GM19467 (cell line): Measurements from ENCODE around the gene TPI1.
A peak's percentile ranks its signal among the peaks of the same experiment; 100 is the strongest.

ENCODE experiments used
- ATAC-seq: cut with Tn5 transposase; IDR thresholded peaks from one replicate; pipeline ENCODE4 v1.9.1; 2021; ENCODE audit warnings: mild to moderate bottlenecking, moderate library complexity; ENCODE audit not compliant: unreplicated experiment

Gene TPI1

GRCh38 chr12:6867413-6868210, at the start of gene TPI1:
TPI1 (plus strand) TSS chr12:6867531; CDS start chr12:6867567, 36 bp downstream.
- ATAC-seq, result peak; percentile 46

- no peak for ATAC-seq
Measured at GRCh38 chr12:6817662-6818157, 49.6 kb upstream of the TPI1 start.

GRCh38 chr12:6818222-6818621, 49.1 kb upstream of the TPI1 start:
- no peak for ATAC-seq

GRCh38 chr12:6818645-6819044, 48.7 kb upstream of the TPI1 start:
- ATAC-seq, result no peak

DNA sequence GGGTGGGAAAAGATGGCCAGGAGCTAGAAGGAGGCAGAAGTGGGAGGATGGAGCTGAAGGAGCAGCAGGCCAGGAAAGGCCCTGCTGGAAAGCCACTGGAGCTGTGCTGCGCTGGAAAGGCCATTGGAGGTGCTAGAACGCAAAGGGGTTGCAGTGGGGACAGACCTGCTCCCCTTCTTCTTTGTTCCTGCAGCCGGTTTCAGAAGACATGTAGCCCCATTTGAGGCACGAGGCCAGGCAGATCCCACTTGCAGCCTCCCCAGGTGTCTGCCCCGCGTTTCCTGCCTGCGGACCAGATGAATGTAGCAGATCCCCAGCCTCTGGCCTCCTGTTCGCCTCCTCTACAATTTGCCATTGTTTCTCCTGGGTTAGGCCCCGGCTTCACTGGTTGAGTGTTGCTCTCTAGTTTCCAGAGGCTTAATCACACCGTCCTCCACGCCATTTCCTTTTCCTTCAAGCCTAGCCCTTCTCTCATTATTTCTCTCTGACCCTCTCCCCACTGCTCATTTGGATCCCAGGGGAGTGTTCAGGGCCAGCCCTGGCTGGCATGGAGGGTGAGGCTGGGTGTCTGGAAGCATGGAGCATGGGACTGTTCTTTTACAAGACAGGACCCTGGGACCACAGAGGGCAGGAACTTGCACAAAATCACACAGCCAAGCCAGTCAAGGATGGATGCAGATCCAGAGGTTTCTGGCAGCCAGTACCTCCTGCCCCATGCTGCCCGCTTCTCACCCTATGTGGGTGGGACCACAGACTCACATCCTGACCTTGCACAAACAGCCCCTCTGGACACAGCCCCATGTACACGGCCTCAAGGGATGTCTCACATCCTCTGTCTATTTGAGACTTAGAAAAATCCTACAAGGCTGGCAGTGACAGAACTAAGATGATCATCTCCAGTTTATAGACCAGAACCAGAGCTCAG, 48.0 kb upstream of the TPI1 start:
- ATAC-seq, result no peak

DNA sequence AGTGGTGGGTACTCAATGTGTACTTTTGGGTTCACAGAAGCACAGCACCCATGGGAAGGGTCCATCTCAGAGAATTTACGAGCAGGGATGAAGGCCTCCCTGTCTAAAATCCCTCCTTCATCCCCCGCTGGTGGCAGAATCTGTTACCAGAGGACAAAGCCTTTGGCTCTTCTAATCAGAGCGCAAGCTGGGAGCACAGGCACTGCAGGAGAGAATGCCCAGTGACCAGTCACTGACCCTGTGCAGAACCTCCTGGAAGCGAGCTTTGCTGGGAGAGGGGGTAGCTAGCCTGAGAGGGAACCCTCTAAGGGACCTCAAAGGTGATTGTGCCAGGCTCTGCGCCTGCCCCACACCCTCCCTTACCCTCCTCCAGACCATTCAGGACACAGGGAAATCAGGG, 47.2 kb upstream of the TPI1 start:
- no peak for ATAC-seq

GRCh38 chr12:6821591-6822425, 45.5 kb upstream of the TPI1 start, which contains the start of gene GPR162:
GPR162 (plus strand) TSS chr12:6821821; CDS start chr12:6823899, 2,078 bp downstream.
- ATAC-seq, result no peak

DNA sequence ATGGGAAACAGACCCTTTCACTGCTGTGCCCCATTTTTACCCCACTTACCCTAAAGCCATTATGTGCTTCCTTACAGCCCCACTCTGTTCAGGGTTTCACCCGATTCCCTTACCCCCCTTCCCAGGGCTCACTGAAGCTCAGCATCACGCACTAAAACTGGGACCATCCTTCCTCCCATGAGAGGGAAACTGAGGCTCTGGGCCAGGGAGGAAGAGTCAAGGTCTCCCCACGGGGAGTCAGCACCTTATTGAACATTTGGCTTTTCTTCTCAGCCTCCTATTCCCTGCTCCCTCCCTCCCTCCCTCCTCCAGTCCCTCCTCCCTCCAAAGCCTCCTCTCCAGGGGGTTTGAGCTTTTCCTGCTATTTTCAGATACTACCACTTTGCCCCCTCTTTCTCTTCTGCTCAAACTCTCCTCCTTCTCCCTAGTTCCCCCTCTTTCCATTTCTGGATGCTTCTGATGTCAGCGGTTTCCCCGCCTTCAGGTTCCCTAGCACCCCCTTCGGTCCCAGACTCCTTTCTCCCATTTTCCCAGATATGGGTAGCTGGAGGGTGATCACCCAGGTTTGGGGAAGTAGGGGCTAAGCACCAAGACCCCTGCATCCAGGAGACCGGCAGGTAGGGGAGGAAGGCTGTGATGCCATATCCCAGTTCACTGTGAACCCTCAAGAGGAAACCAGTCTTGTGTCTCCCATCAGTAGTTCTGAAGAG, 44.8 kb upstream of the TPI1 start:
- no peak for ATAC-seq

GRCh38 chr12:6823182-6824084, 43.9 kb upstream of the TPI1 start:
- ATAC-seq, result no peak

- no peak for ATAC-seq
Measured at GRCh38 chr12:6824085-6824775, 43.1 kb upstream of the TPI1 start.

GRCh38 chr12:6824901-6825381, 42.4 kb upstream of the TPI1 start:
- ATAC-seq, result no peak

- no peak for ATAC-seq
Measured at GRCh38 chr12:6825398-6826124, 41.8 kb upstream of the TPI1 start.

DNA sequence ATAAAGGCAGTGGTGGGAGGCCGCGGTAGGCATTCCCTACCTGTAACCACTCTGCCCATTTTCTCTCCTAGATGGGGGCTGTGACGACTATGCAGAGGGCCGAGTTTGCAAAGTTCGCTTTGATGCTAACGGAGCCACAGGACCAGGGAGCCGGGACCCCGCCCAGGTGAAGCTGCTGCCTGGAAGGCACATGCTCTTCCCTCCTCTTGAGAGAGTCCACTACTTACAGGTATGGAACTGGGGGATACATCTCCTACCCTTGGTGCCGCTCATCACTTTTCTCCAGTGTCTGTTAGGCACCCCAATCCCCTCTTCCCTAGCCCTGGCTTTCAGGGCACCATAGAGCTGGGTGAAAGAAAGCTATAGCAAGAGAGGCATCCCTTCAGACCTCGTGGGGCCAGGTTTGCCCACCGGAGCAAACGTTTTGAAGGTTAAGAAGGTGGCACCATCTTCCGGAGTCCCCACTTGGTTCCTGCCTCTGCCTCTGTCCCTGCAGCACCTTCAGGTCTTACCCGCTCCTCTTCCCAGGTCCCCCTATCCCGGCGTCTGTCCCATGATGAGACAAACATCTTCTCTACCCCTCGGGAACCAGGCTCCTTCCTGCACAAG, 41.1 kb upstream of the TPI1 start:
- ATAC-seq, result no peak

GRCh38 chr12:6826734-6827436, 40.4 kb upstream of the TPI1 start:
- ATAC-seq, result no peak

DNA sequence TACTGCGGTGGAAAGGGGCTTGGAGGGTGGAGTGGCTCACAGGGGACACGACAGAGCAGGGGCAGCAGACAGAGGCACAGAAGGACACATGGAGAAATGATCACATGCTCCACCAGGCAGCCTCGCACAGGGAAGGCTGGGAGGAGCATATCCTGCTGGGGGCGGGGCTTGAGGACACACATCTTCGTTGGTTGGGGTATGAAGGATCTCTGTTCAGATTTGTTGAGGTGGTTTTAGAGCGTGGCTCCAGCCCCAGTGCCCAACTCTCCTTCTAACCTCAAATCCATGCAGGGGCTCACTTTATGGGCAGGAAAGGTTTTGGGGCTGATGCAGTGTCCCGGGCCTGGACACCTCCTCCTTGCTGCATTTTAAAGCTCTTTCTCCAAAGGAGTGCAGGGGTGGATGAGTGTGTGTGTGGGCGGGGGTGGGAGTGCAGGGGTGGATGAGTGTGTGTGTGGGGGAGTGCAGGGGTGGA, 39.9 kb upstream of the TPI1 start:
- no peak for ATAC-seq

GRCh38 chr12:6827982-6828780, 39.1 kb upstream of the TPI1 start, which contains the start of gene P3H3:
P3H3 (plus strand) TSS chr12:6828407; CDS start chr12:6828441, 34 bp downstream.
- no peak for ATAC-seq
